Measurements from ENCODE around the gene GALNT1.

Gene GALNT1

GRCh38 chr18:35716169-35716831 is 134.8 kb downstream of the GALNT1 start:
- Histone ChIP-seq H3K4me2 (ENCODE audit: low read length) (no peak overlapping the region), H3K9me2 (replicated peaks; ENCODE audit: control insufficient read depth, low read length) (no peaks in the 10 kb centered on the region), H3K4me3 (ENCODE audit: low read length) (no peak overlapping the region), H3K9me3 (ENCODE audit: control insufficient read depth, insufficient read depth, low read length) (no peaks in the 10 kb centered on the region), H3K79me2 (ENCODE audit: control insufficient read depth, low read length) (no peaks in the 10 kb centered on the region), H3K36me3 (ENCODE audit: control insufficient read depth, low read length) (peaks cover 5% of the 10 kb centered on the region; the same call in 1 of the 2 replicates), H3F3A (ENCODE audit: control insufficient read depth, insufficient read depth) (no peaks in the 10 kb centered on the region), H4K20me1 (ENCODE audit: control insufficient read depth, insufficient read depth, low read depth, low read length) (no peaks in the 10 kb centered on the region), H3K27me3 (ENCODE audit: control insufficient read depth, low read length) (no peaks in the 10 kb centered on the region; the same call in 1 of the 2 replicates), H3K4me1 (ENCODE audit: control insufficient read depth, low read length) (no peaks in the 10 kb centered on the region), H3K27ac (ENCODE audit: low read depth, low read length) (no peak overlapping the region)
- TF ChIP-seq EZH2phosphoT487 (IDR thresholded peaks at IDR 0.05; ENCODE audit: borderline replicate concordance, low read length) (no peak), CTCF (IDR thresholded peaks at IDR 0.05; ENCODE audit: low read depth, low read length, poor library complexity, severe bottlenecking) (no peak)

GRCh38 chr18:35717182-35717581 is 135.6 kb downstream of the GALNT1 start:
- TF ChIP-seq EZH2phosphoT487 (IDR thresholded peaks at IDR 0.05; ENCODE audit: borderline replicate concordance, low read length) (no peak), CTCF (IDR thresholded peaks at IDR 0.05; ENCODE audit: low read depth, low read length, poor library complexity, severe bottlenecking) (no peak)
- H4K20me1 ChIP-seq (ENCODE audit: control insufficient read depth, insufficient read depth, low read depth, low read length): no peaks in the 10 kb centered on the region
- no peaks in the 10 kb centered on the region for H3K9me3 ChIP-seq (ENCODE audit: control insufficient read depth, insufficient read depth, low read length)
- H3K27me3 ChIP-seq (ENCODE audit: control insufficient read depth, low read length): no peaks in the 10 kb centered on the region; the same call in 1 of the 2 replicates
- H3F3A ChIP-seq (ENCODE audit: control insufficient read depth, insufficient read depth): no peaks in the 10 kb centered on the region
- H3K4me1 ChIP-seq (ENCODE audit: control insufficient read depth, low read length): no peaks in the 10 kb centered on the region
- H3K79me2 ChIP-seq (ENCODE audit: control insufficient read depth, low read length): no peaks in the 10 kb centered on the region
- H3K27ac ChIP-seq (ENCODE audit: low read depth, low read length): no peak overlapping the region
- peaks cover 5% of the 10 kb centered on the region; the same call in 1 of the 2 replicates for H3K36me3 ChIP-seq (ENCODE audit: control insufficient read depth, low read length)
- H3K9me2 ChIP-seq (replicated peaks; ENCODE audit: control insufficient read depth, low read length): no peaks in the 10 kb centered on the region
- no peak overlapping the region for H3K4me3 ChIP-seq (ENCODE audit: low read length)
- no peak overlapping the region for H3K4me2 ChIP-seq (ENCODE audit: low read length)

GRCh38 chr18:35721431-35722081 is 140.0 kb downstream of the GALNT1 start:
- Histone ChIP-seq H3K27ac (ENCODE audit: low read depth, low read length) (no peak overlapping the region), H4K20me1 (ENCODE audit: control insufficient read depth, insufficient read depth, low read depth, low read length) (no peaks in the 10 kb centered on the region), H3K9me3 (ENCODE audit: control insufficient read depth, insufficient read depth, low read length) (no peaks in the 10 kb centered on the region), H3K36me3 (ENCODE audit: control insufficient read depth, low read length) (no peaks in the 10 kb centered on the region), H3K4me3 (ENCODE audit: low read length) (no peak overlapping the region), H3K27me3 (ENCODE audit: control insufficient read depth, low read length) (no peaks in the 10 kb centered on the region; the same call in 1 of the 2 replicates), H3K4me1 (ENCODE audit: control insufficient read depth, low read length) (no peaks in the 10 kb centered on the region), H3F3A (ENCODE audit: control insufficient read depth, insufficient read depth) (no peaks in the 10 kb centered on the region), H3K4me2 (ENCODE audit: low read length) (no peak overlapping the region), H3K9me2 (replicated peaks; ENCODE audit: control insufficient read depth, low read length) (no peaks in the 10 kb centered on the region), H3K79me2 (ENCODE audit: control insufficient read depth, low read length) (no peaks in the 10 kb centered on the region)
- TF ChIP-seq EZH2phosphoT487 (IDR thresholded peaks at IDR 0.05; ENCODE audit: borderline replicate concordance, low read length): no peak
- TF ChIP-seq CTCF (IDR thresholded peaks at IDR 0.05; ENCODE audit: low read depth, low read length, poor library complexity, severe bottlenecking): no peak
